Peyer's patch (tissue), 4 donors: ENCODE results near the gene CTDSPL.

Source experiments
- CTCF ChIP-seq, 6 experiments: fragments of 450-650 bp in 4 of 6; fragments of 200-600 bp in 2 of 6; sonication (generic) in 1 of 6; IDR thresholded peaks; one replicate each; pipeline ENCODE4 v1.5.1; 2017 to 2019; ENCODE audit warnings: antibody characterized with exemption in 6 of 6, mild to moderate bottlenecking in 3 of 6, moderate library complexity in 1 of 6
- POLR2A ChIP-seq, 2 donors: fragments of 450-650 bp; IDR thresholded peaks; one replicate each; pipeline ENCODE4 v1.5.1; 2017; ENCODE audit warnings: antibody characterized with exemption in 2 of 2, mild to moderate bottlenecking in 2 of 2, moderate library complexity in 2 of 2

- TF ChIP-seq CTCF (IDR thresholded peaks at IDR 0.05) (no peak), POLR2A (IDR thresholded peaks at IDR 0.05) (no peak)
These were observed 141.3 kb downstream of the CTDSPL start for GRCh38 chr3:38002940-38003339.
